SK-N-SH treated with all-trans-retinoic acid at 6 μM for 48 hours (cell line): ENCODE measurements around the gene CXCR1.
"Not testable (repeated sequence)": the region's sequence is repeated elsewhere in the genome, so short reads cannot be mapped to it uniquely, and the experiment has no call there.

Source experiments
- ATAC-seq: fragments of 200-7000 bp; cut with Tn5 transposase; 3 replicates; pipeline ENCODE4 v1.9.1; 2020; ENCODE audit warnings: mild to moderate bottlenecking, moderate library complexity
- ARNTL ChIP-seq: fragments of 450-650 bp; formaldehyde crosslinking; IDR thresholded peaks from 2 replicates; pipeline ENCODE4 v1.5.0; 2020; ENCODE audit warnings: low read depth, mild to moderate bottlenecking, moderate library complexity, borderline replicate concordance
- CSDC2 ChIP-seq: fragments of 250-450 bp; sonication (Bioruptor Pico); IDR thresholded peaks from 2 replicates; pipeline ENCODE4 v1.5.0; 2020; ENCODE audit warnings: mild to moderate bottlenecking, moderate library complexity
- GLIS3 ChIP-seq: fragments of 250-450 bp; sonication (Bioruptor Pico); IDR thresholded peaks from 2 replicates; pipeline ENCODE4 v1.5.0; 2020; ENCODE audit warnings: mild to moderate bottlenecking, moderate library complexity
- ISL1 ChIP-seq: fragments of 250-450 bp; sonication (Bioruptor Pico); IDR thresholded peaks from 2 replicates; pipeline ENCODE4 v2.1.2; 2022; ENCODE audit warnings: mild to moderate bottlenecking, moderate library complexity
- OSR1 ChIP-seq: fragments of 250-450 bp; sonication (Bioruptor Pico); IDR thresholded peaks from 2 replicates; pipeline ENCODE4 v1.8.0; 2022; ENCODE audit warnings: moderate library complexity, mild to moderate bottlenecking, inconsistent platforms
- PATZ1 ChIP-seq: fragments of 250-450 bp; sonication (Bioruptor Pico); IDR thresholded peaks from 2 replicates; pipeline ENCODE4 v1.8.0; 2020; ENCODE audit warnings: mild to moderate bottlenecking, moderate library complexity, borderline replicate concordance
- POU6F1 ChIP-seq: fragments of 250-450 bp; sonication (Bioruptor Pico); IDR thresholded peaks from 2 replicates; pipeline ENCODE4 v1.8.0; 2021; ENCODE audit warnings: low read depth, mild to moderate bottlenecking, moderate library complexity, borderline replicate concordance
- PPARA ChIP-seq: fragments of 250-450 bp; sonication (Bioruptor Pico); IDR thresholded peaks from 2 replicates; pipeline ENCODE4 v1.5.0; 2020; ENCODE audit warnings: mild to moderate bottlenecking, borderline replicate concordance
- TCF4 ChIP-seq: fragments of 250-450 bp; sonication (Bioruptor Pico); IDR thresholded peaks from 2 replicates; pipeline ENCODE4 v1.8.0; 2021; ENCODE audit warnings: mild to moderate bottlenecking, moderate library complexity, borderline replicate concordance
- TOX ChIP-seq: fragments of 250-450 bp; sonication (Bioruptor Pico); IDR thresholded peaks from 2 replicates; pipeline ENCODE4 v1.8.0; 2021; ENCODE audit warnings: mild to moderate bottlenecking, moderate library complexity, borderline replicate concordance
- ZC3H10 ChIP-seq: fragments of 250-450 bp; sonication (Bioruptor Pico); IDR thresholded peaks from 2 replicates; pipeline ENCODE4 v1.5.1; 2021; ENCODE audit warnings: mild to moderate bottlenecking, moderate library complexity
- ZFP3 ChIP-seq: fragments of 250-450 bp; sonication (Bioruptor Pico); IDR thresholded peaks from 2 replicates; pipeline ENCODE4 v1.5.0; 2020; ENCODE audit warnings: mild to moderate bottlenecking, moderate library complexity
- ZFP30 ChIP-seq: fragments of 450-650 bp; formaldehyde crosslinking; IDR thresholded peaks from 2 replicates; pipeline ENCODE4 v1.5.0; 2022; ENCODE audit warnings: mild to moderate bottlenecking, moderate library complexity
- ZNF70 ChIP-seq: fragments of 450-650 bp; formaldehyde crosslinking; IDR thresholded peaks from 2 replicates; pipeline ENCODE4 v1.5.0; 2020; ENCODE audit warnings: mild to moderate bottlenecking, moderate library complexity
- ZNF8 ChIP-seq: fragments of 450-650 bp; formaldehyde crosslinking; IDR thresholded peaks from 2 replicates; pipeline ENCODE4 v1.5.0; 2020; ENCODE audit warnings: mild to moderate bottlenecking, moderate library complexity
- TF ChIP-seq, protein P1 (sequence below): fragments of 250-450 bp; sonication (Bioruptor Pico); IDR thresholded peaks from 2 replicates; pipeline ENCODE4 v1.5.0; 2020; ENCODE audit warnings: mild to moderate bottlenecking, moderate library complexity
- TF ChIP-seq, protein P2 (sequence below): fragments of 250-450 bp; sonication (Bioruptor Pico); IDR thresholded peaks from 2 replicates; pipeline ENCODE4 v1.5.1; 2021; ENCODE audit warnings: mild to moderate bottlenecking, moderate library complexity

The CXCR1 gene

GRCh38 chr2:218123986-218124385 is 42.8 kb downstream of the CXCR1 start:
- ATAC-seq = no peak
- TF ChIP-seq CSDC2 (no peak), GLIS3 (CRISPR knock-in tag) (no peak), ZC3H10 (CRISPR knock-in tag) (no peak), PATZ1 (CRISPR knock-in tag) (no peak), POU6F1 (CRISPR knock-in tag) (no peak), TOX (CRISPR knock-in tag) (no peak), OSR1 (CRISPR knock-in tag) (no peak), ARNTL (CRISPR knock-in tag) (no peak), ZFP3 (CRISPR knock-in tag) (no peak), ZNF8 (CRISPR knock-in tag) (no peak), ISL1 (CRISPR knock-in tag) (no peak), ZNF70 (CRISPR knock-in tag) (no peak), ZFP30 (no peak), PPARA (CRISPR knock-in tag) (no peak), TCF4 (no peak)
- TF ChIP-seq, protein P1, sequence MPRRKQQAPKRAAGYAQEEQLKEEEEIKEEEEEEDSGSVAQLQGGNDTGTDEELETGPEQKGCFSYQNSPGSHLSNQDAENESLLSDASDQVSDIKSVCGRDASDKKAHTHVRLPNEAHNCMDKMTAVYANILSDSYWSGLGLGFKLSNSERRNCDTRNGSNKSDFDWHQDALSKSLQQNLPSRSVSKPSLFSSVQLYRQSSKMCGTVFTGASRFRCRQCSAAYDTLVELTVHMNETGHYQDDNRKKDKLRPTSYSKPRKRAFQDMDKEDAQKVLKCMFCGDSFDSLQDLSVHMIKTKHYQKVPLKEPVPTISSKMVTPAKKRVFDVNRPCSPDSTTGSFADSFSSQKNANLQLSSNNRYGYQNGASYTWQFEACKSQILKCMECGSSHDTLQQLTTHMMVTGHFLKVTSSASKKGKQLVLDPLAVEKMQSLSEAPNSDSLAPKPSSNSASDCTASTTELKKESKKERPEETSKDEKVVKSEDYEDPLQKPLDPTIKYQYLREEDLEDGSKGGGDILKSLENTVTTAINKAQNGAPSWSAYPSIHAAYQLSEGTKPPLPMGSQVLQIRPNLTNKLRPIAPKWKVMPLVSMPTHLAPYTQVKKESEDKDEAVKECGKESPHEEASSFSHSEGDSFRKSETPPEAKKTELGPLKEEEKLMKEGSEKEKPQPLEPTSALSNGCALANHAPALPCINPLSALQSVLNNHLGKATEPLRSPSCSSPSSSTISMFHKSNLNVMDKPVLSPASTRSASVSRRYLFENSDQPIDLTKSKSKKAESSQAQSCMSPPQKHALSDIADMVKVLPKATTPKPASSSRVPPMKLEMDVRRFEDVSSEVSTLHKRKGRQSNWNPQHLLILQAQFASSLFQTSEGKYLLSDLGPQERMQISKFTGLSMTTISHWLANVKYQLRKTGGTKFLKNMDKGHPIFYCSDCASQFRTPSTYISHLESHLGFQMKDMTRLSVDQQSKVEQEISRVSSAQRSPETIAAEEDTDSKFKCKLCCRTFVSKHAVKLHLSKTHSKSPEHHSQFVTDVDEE = no peak
- TF ChIP-seq, protein P2, sequence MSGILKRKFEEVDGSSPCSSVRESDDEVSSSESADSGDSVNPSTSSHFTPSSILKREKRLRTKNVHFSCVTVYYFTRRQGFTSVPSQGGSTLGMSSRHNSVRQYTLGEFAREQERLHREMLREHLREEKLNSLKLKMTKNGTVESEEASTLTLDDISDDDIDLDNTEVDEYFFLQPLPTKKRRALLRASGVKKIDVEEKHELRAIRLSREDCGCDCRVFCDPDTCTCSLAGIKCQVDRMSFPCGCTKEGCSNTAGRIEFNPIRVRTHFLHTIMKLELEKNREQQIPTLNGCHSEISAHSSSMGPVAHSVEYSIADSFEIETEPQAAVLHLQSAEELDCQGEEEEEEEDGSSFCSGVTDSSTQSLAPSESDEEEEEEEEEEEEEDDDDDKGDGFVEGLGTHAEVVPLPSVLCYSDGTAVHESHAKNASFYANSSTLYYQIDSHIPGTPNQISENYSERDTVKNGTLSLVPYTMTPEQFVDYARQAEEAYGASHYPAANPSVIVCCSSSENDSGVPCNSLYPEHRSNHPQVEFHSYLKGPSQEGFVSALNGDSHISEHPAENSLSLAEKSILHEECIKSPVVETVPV (CRISPR knock-in tag) = no peak
- TF ChIP-seq, all 23 proteins: peak for 0

- ATAC-seq = not testable (repeated sequence)
Measured at GRCh38 chr2:218122286-218122685, 44.5 kb downstream of the CXCR1 start.

DNA sequence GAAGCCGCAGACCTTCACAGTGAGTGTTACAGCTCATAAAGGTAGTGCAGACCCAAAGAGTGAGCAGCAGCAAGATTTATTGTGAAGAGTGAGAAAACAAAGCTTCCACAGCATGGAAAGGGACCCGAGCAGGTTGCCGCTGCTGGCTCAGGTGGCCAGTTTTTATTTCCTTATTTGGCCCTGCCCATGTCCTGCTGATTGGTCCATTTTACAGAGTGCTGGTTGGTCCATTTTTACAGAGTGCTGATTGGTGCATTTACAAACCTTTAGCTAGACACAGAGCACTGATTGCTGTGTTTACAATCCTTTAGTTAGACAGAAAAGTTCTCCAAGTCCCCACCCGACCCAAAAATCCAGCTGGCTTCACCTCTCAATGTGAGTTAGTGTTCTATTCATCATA is 45.0 kb downstream of the CXCR1 start:
- not testable (repeated sequence) for ATAC-seq
